ENCODE results near the gene BAG1. TPM values are rescaled to one million over a fixed set of nuclear protein-coding genes. Genes with fewer than 3 reads are reported as not detected.

The BAG1 gene
- total and polyA plus RNA-seq, 2 experiments from 2014 or later, result 44.7 to 55.4 TPM

GRCh38 chr9:33245341-33245740 is 19.2 kb downstream of the BAG1 start:
- no peaks in the 10 kb centered on the region; the same call in 2 of the 3 replicates for H3K9me3 Mint-ChIP-seq
- no peaks in the 10 kb centered on the region for H3K9me2 ChIP-seq (ENCODE audit: insufficient read depth)
- H3K27ac ChIP-seq (ENCODE audit: low read depth), result no peak overlapping the region
- DNase-seq (ENCODE audit: low spot score), result no peak
- no peaks in the 10 kb centered on the region for H3K4me1 Mint-ChIP-seq
- no peak overlapping the region for H3K4me3 Mint-ChIP-seq
- no peaks in the 10 kb centered on the region for H3K27me3 ChIP-seq (ENCODE audit: insufficient read depth)
- H3K4me2 ChIP-seq, result no peak overlapping the region
- TF ChIP-seq STAT1 (IDR thresholded peaks at IDR 0.05; ENCODE audit: unreplicated experiment), result no peak
- TF ChIP-seq ZNF114 (CRISPR knock-in tag; IDR thresholded peaks at IDR 0.05), result no peak
- TF ChIP-seq EZH2phosphoT487 (IDR thresholded peaks at IDR 0.05; ENCODE audit: unreplicated experiment), result no peak
- no peak for TF ChIP-seq ETS1 (IDR thresholded peaks at IDR 0.05)
- no peak for TF ChIP-seq ZNF462 (CRISPR knock-in tag; IDR thresholded peaks at IDR 0.05)
- no peak for TF ChIP-seq REST (IDR thresholded peaks at IDR 0.05; ENCODE audit: unreplicated experiment)
- TF ChIP-seq CREB1 (CRISPR knock-in tag; IDR thresholded peaks at IDR 0.05; ENCODE audit: low read depth), result no peak
- no peak for TF ChIP-seq EZH2 (IDR thresholded peaks at IDR 0.05; ENCODE audit: low read depth, unreplicated experiment)
- no peak for TF ChIP-seq POLR2AphosphoS5 (IDR thresholded peaks at IDR 0.05; ENCODE audit: low read depth)
- no peak for TF ChIP-seq CTCF (conservative IDR thresholded peaks at IDR 0.05; ENCODE audit: low read depth in 2 of 2)
- no peak for TF ChIP-seq ZNF331 (CRISPR knock-in tag; IDR thresholded peaks at IDR 0.05; ENCODE audit: low read depth)
- no peak for TF ChIP-seq JUNB (IDR thresholded peaks at IDR 0.05; ENCODE audit: unreplicated experiment)
- no peak for TF ChIP-seq NANOG (IDR thresholded peaks at IDR 0.05; ENCODE audit: borderline replicate concordance)
- H3K4me3 ChIP-seq, result no peak overlapping the region
- no peak overlapping the region for H3K27ac Mint-ChIP-seq
- no peaks in the 10 kb centered on the region for H3K36me3 ChIP-seq (ENCODE audit: insufficient read depth)
- H2AFZ ChIP-seq, result no peak overlapping the region
- no peak for ATAC-seq
- no peaks in the 10 kb centered on the region for H3K36me3 Mint-ChIP-seq (ENCODE audit: low read depth)
- H3K79me2 ChIP-seq (replicated peaks; ENCODE audit: insufficient read depth), result no peaks in the 10 kb centered on the region
- H3F3A ChIP-seq (replicated peaks; ENCODE audit: low read depth), result no peaks in the 10 kb centered on the region
- H3K27me3 Mint-ChIP-seq (ENCODE audit: insufficient read depth, low read depth, poor library complexity), result peaks cover 5% of the 10 kb centered on the region
- H4K20me1 ChIP-seq (replicated peaks; ENCODE audit: insufficient read depth), result no peaks in the 10 kb centered on the region
- no peaks in the 10 kb centered on the region for H3K4me1 ChIP-seq (ENCODE audit: insufficient read depth)
